Esophagus muscularis mucosa (tissue), 4 donors: ENCODE results near the gene PSENEN. TPM values are rescaled to one million over a fixed set of nuclear protein-coding genes. Genes with fewer than 3 reads are reported as not detected.

Source experiments
- DNase-seq: peaks from one replicate; pipeline ENCODE4 v3.0.0-alpha.2; 2017; ENCODE audit errors: extremely low spot score
- H3K27ac ChIP-seq, 4 donors: fragments of 200-600 bp; sonication (generic); replicated peaks in 1 of 4; 1 replicate in 3 of 4; 2 replicates in 1 of 4; pipeline ENCODE4 v1.5.1; 2016 to 2019; ENCODE audit warnings: mild to moderate bottlenecking in 1 of 4
- H3K27me3 ChIP-seq, 4 donors: fragments of 200-600 bp; sonication (generic); one replicate each; pipeline versions ENCODE4 v1.5.1 to v1.6.0; 2016 to 2019
- H3K36me3 ChIP-seq, 4 donors: fragments of 200-600 bp; sonication (generic); one replicate each; pipeline ENCODE4 v1.5.1; 2016 to 2019
- H3K4me1 ChIP-seq, 4 donors: fragments of 200-600 bp; sonication (generic); one replicate each; pipeline ENCODE4 v1.5.1; 2016 to 2019
- H3K4me3 ChIP-seq, 4 donors: fragments of 200-600 bp; sonication (generic); 1 replicate in 2 of 4; 2 replicates in 2 of 4; pipeline ENCODE4 v1.5.1; 2016 to 2019; ENCODE audit warnings: mild to moderate bottlenecking in 4 of 4, moderate library complexity in 1 of 4
- H3K9me3 ChIP-seq, 4 donors: fragments of 200-600 bp; sonication (generic); 1 replicate in 3 of 4; 2 replicates in 1 of 4; pipeline ENCODE4 v1.5.1; 2016 to 2019
- CTCF ChIP-seq, 3 experiments: fragments of 200-600 bp in 2 of 3; fragments of 450-650 bp in 1 of 3; sonication (generic) in 2 of 3; IDR thresholded peaks; one replicate each; pipeline ENCODE4 v1.5.1; 2017 to 2019; ENCODE audit warnings: antibody characterized with exemption in 3 of 3, mild to moderate bottlenecking in 2 of 3, moderate library complexity in 1 of 3
- EP300 ChIP-seq: sonication (generic); formaldehyde crosslinking; IDR thresholded peaks from one replicate; pipeline ENCODE4 v1.6.1; 2017; ENCODE audit warnings: antibody characterized with exemption
- POLR2A ChIP-seq: fragments of 450-650 bp; IDR thresholded peaks from one replicate; pipeline ENCODE4 v1.6.1; 2017; ENCODE audit warnings: antibody characterized with exemption, moderate library complexity, mild to moderate bottlenecking, low read depth
- POLR2AphosphoS5 ChIP-seq, 2 donors: sonication (generic); formaldehyde crosslinking; IDR thresholded peaks; one replicate each; pipeline ENCODE4 v1.6.1; 2017; ENCODE audit warnings: antibody characterized with exemption in 2 of 2
- WGBS: methylation state at CpG from one replicate; pipeline ENCODE4 v1.1.5; 2018; 5-methylcytosine and 5-hydroxymethylcytosine counted together
- intact Hi-C: fragments of 100-400 bp; cut with DNase I; formaldehyde crosslinking; loops from one replicate; pipeline ENCODE4 v1.15.1; 2023
- total RNA-seq, 4 donors: library from RNA; depleted of rRNA; stranded (reverse); fragments of >200 nt; gene quantifications; one replicate each; pipeline versions ENCODE4 v1.1.0 to v1.2.1, GENCODE V29; 2016

The PSENEN gene
- total RNA-seq, 4 donors from 2014 or later: 27.4 to 48.7 (median 33.8) TPM

GRCh38 chr19:35724560-35724959 lies 20.9 kb upstream of the PSENEN start:
- no peak for TF ChIP-seq EP300
- no peak for TF ChIP-seq CTCF (IDR thresholded peaks at IDR 0.05)
- no peak for TF ChIP-seq POLR2A
- TF ChIP-seq POLR2AphosphoS5 (IDR thresholded peaks at IDR 0.05): no peak
- Histone ChIP-seq H3K4me3 (no peak overlapping the region), H3K9me3 (no peaks in the 10 kb centered on the region), H3K4me1 (peaks cover 4 to 26% (median 13%) of the 10 kb centered on the region in 4 donors), H3K27ac (no peak overlapping the region), H3K27me3 (no peaks in the 10 kb centered on the region), H3K36me3 (peaks cover 85 to 100% (median 99%) of the 10 kb centered on the region in 4 donors)
- DNase-seq: no peak
- intact Hi-C loops: no loop called here
- WGBS: 90% methylated on average over 9 of the region's 12 CpGs

- H3K36me3 ChIP-seq: peaks cover 89 to 100% (median 99%) of the 10 kb centered on the region in 4 donors
- no peak overlapping the region for H3K4me3 ChIP-seq
- no peak for DNase-seq
- 94% methylated on average over 20 of the region's 23 CpGs for WGBS
- no peaks in the 10 kb centered on the region for H3K27me3 ChIP-seq
- H3K4me1 ChIP-seq: peaks cover 0 to 18% (median 7%) of the 10 kb centered on the region in 4 donors
- H3K9me3 ChIP-seq: no peaks in the 10 kb centered on the region
- H3K27ac ChIP-seq: no peak overlapping the region
- TF ChIP-seq POLR2AphosphoS5 (IDR thresholded peaks at IDR 0.05) (no peak), CTCF (IDR thresholded peaks at IDR 0.05) (no peak), POLR2A (no peak), EP300 (no peak)
- intact Hi-C loops: no loop called here
Observed at GRCh38 chr19:35725216-35725861, 20.1 kb upstream of the PSENEN start.

GRCh38 chr19:35727053-35727955 lies 18.1 kb upstream of the PSENEN start:
- intact Hi-C loops: no loop called here
- Histone ChIP-seq H3K4me3 (no peak overlapping the region), H3K36me3 (peaks cover 95 to 100% (median 100%) of the 10 kb centered on the region in 4 donors), H3K27me3 (no peaks in the 10 kb centered on the region), H3K4me1 (peaks cover 0 to 2% (median under 1%) of the 10 kb centered on the region in 4 donors), H3K9me3 (no peaks in the 10 kb centered on the region), H3K27ac (no peak overlapping the region)
- DNase-seq: no peak
- no peak for TF ChIP-seq POLR2AphosphoS5 (IDR thresholded peaks at IDR 0.05)
- no peak for TF ChIP-seq POLR2A
- TF ChIP-seq CTCF (IDR thresholded peaks at IDR 0.05): no peak
- TF ChIP-seq EP300: no peak
- WGBS: 87% methylated on average over 22 of the region's 25 CpGs

DNA sequence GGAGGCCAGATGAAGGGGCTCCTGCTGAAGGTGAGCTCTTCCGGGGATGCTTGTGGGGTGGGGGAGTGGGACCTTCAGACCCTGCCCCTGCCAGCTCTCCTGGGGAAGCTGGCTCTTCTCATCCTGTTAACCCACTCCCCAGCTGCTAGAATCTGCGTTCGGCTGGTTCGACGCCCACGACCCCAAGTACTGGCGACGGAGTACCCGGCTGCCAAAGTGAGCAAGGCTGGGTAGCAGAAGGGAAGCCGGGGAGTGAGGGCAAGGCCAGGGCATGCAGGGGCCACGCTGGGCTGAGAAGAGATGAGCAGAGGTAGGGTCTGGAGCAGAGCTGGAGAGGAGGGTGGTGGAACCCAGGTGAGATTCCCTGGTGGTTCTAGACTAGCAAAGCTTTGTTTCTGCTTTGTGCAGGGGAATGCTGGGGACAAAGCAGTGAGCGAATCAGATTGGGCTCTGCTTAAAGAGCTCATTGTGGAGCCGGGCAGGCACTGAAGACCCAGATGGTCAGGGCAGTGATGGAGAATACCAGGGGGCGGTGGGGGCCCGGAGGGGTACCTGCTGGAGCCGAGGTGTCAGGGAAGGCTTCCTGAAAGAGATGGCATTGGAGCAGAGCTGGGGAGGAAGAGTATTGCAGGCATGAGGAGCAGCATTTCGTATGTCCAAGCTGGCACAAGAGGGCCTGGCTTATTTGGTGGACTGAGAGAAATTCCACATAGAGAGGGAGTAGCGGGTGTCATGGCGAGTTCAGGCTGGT lies 17.3 kb upstream of the PSENEN start:
- no peak for DNase-seq
- intact Hi-C loops: no loop called here
- Histone ChIP-seq H3K4me3 (no peak overlapping the region), H3K9me3 (no peaks in the 10 kb centered on the region), H3K4me1 (no peaks in the 10 kb centered on the region), H3K27ac (no peak overlapping the region), H3K36me3 (peaks cover 94 to 100% (median 99%) of the 10 kb centered on the region in 4 donors), H3K27me3 (no peaks in the 10 kb centered on the region)
- TF ChIP-seq POLR2AphosphoS5 (IDR thresholded peaks at IDR 0.05) (no peak), CTCF (IDR thresholded peaks at IDR 0.05) (no peak), POLR2A (no peak), EP300 (no peak)
- WGBS: 91% methylated on average over 19 of the region's 19 CpGs
